Measurements from ENCODE around the gene SLC8A1.

- no peak for TF ChIP-seq POLR2A (IDR thresholded peaks at IDR 0.05)
- TF ChIP-seq CTCF (IDR thresholded peaks at IDR 0.05): no peak
These were observed 81.9 kb downstream of the SLC8A1 start for GRCh38 chr2:40370007-40370395.

Measured in tibial nerve (tissue), 3 donors.